ENCODE data around the gene LCORL.
"Not testable (repeated sequence)": the region's sequence is repeated elsewhere in the genome, so short reads cannot be mapped to it uniquely, and the experiment has no call there.

LCORL gene

DNA sequence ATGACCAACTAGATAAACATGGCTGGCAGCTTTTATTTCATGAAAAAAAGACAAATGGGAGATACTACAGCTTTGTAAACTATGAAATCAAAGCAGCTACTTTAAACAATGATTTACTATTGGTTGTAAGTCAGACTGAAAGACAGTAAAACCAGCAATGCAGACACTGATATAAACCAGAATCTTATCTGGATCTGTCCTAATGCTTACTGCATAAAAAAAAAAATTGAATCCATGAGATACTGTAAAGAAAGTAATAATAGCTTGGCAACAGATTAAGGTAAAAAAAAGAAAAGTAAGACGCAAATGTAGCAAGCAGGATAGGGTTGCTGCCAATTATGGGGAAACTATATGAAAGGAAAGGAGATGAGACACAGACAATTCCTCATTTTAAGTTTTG is 7.3 kb downstream of the LCORL start:
- DNase-seq: no peak

DNA sequence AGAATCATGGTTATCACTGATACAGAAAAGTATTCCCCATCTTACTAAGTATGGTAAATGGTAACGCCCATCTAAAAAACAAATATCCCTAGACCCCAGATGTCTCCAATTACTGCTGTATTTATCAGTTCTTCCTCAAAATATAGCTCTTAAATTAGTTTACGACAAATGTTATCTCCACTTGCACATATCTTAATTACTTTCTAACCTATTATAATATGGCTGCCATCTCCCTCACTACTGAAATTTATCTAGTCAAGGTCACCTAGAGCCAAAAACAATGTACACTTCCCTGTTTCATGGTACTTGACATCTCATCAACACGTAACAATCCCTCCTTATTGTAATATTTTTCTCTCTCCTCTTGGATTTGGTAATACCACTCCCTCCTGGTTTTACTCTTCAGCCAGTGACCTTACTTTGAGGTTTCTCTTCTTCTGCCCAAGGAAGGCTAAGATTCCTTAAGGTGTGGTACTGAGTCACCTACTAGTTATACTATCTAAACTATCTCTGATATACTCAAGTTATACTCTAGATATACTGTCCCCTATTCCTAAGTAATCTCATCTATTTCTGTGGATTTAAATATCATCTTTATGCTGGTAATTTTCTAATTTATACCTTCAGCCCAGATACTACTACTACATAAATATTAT is 8.6 kb downstream of the LCORL start:
- no peak for DNase-seq

DNA sequence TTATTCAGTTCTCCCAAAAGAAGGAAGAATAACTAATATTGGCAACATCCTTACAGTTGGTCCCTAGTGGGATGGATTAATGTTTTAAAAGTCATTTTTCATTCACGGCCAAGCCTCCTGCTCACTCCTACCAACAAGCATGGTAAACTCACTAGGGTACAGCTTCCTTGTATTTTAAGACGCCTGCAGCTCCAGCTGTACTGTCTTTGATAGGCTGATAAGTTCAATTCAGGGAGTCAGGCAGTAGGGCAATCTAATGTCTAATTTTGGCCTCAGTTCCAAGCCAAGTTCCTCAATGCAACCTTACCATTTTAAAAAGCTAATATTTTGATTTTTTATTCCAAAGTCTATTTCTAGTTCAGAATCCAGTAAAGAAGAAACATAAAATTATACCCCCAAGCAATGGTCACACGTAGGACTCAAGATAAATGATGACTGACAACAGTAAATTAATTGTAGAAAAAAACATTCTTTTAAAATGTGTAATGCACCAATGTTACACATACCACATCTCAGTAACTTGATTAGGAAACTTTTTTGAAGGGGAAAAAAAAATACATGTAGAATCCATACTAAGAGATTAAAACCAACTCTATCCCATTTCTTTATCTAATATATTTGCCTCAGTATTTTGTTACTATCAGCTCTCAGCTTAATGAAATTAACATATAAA is 9.3 kb downstream of the LCORL start:
- DNase-seq: no peak

DNA sequence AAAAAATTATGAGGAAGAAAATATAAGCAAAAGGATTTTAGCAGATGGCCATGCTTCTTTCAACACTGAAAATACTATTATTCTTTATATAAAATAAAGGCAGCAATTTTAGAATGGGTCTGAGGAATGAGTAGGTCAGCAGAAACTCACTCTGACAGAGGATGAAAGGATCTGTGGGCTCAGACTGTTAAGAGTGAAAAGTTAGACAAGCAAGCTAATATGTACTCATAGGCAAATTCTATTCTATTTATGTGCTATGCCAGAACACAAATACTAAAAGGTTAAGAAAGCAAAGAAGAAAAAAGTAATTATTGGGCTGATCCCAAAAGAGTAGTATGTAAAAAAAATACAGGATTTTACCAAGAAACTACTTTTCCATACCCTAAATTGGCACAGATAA is 13.9 kb downstream of the LCORL start:
- no peak for DNase-seq

DNA sequence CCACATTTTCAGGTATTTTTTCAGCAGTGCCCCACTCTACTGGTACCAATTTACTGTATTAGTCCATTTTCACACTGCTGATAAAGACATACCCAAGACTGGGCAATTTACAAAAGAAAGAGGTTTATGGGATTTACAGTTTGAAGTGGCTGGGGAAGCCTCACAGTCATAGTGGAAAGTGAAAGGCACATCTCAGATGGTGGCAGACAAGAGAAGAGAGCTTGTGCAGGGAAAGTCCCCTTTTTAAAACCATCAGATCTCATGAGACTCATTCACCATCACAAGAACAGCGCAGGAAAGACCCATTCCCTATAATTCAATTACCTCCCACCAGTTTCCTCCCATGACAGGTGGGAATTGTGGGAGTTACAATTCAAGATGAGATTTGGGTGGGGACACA is 15.1 kb downstream of the LCORL start:
- not testable (repeated sequence) for DNase-seq

DNA sequence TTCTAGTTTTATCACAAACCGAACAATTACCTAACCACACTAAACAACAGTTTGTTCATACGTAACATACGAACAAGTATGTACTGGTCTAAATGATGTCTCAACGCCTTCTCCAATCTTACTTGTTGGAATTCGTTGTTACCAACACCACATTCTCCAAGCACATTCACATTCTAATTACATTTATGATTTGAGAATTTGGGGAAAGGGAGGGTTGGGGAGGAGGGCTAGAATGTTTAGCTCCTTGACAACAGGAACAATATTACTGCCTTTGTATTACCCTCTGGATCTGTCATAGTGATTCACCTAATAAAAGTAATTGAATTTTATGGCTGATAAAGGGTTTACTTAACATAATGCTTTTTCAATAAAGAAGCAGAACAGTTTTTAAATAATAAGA is 24.4 kb downstream of the LCORL start:
- DNase-seq: no peak

DNA sequence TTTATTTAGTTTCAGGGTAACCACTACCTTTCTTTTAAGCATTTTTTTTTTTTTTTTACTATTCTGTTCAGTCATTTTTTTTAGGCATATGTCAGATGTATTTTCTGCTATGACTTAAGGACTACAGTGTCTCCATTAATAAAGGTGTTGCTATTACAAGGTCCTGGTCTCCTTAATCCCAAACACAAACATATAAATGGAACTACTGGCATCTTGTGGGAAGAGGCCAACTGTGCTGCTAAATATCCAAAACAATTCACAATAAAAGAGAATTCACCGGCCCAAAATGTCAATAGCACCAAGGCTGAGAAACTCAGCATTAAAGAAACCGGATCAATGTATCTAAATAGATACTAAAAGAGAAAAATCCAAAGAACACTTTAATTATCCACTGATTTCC is 26.4 kb downstream of the LCORL start:
- no peak for DNase-seq

DNA sequence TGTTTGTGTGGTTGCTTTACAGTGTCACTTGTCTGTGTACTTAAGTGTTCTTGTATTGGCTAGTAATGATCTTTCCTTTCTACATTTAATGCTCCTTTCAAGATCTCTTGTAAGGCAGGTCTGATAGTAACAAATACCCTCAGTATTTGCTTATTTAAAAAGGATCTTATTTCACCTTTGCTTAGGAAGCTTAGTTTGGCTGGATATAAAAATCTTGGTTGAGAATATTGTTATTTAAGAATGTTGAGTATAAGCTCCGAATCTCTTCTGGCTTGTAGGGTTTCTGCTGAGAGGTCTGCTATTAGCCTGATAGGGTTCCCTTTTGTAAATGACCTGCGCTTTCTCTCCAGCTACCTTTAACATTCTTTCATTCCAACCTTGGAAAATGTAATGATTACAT is 35.7 kb downstream of the LCORL start:
- no peak for DNase-seq

DNA sequence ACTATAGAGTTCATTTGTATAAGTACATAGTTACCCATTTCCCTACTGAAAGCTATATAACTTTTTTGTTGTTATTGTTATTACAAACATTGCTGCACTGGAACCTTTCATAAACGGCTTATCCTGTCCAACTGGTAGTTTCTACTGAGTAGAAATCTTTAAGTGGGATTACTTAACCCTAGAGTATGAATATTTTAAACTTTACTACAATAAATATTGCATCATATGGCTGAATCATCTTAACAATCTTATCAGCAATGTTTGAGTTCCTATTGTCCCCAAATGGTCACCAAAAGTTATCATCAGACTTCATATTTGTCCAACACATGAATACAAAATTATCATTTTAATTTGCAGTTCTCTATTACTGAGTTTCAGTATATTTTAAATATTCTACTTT is 40.5 kb downstream of the LCORL start:
- no peak for DNase-seq

DNA sequence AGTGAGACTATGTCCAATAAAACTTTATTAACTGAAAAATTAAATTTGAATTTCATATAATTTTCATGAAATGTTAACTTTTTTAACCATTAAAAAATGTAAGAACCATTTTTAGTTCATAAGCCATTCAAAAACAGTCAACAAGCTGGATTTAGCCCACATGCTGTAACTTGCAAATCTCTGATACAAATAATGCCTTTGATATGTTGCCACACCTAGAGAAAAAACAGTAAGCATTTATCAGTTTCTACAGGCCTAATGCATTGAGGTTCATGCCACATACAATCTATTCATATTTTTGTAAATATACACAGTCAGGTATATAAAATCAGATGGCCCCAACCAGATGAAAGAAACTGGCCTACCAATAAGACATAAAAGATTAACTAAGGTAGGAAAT is 52.8 kb downstream of the LCORL start:
- DNase-seq: no peak

DNA sequence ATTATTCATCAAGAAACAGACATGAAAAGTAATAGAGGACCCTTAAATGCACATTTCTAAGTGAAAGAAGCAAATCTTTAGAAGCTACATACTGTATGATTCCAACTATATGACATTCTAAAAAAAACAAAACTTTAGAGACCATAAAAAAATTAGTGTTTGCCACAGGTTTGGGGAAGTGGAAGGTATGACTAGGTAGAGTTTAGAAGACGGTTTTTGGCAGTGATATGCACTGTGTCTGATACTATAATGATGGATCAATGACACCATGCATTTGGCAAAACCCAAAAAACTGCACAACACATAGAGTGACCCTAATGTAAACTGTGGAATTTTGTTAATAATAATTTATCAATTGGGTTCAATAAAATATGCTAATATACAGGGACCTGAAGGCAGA is 54.5 kb downstream of the LCORL start:
- DNase-seq: no peak

DNA sequence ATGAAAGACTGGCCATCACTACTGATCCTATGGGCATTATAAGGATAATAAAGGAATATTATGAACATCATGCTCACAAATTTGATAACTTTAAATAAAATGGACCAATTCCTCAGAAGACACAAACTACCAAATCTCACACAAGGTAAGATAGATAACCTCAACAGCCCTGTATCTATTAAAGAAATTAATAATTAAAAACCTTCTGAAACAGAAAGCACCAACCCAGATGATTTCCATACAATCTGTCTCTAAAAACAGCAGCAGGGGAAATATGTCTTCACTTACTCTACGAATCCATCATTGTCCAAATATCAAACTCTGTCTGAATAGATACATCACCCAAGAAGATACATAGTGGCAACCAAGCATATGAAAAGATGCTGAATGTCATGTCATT is 55.2 kb downstream of the LCORL start:
- no peak for DNase-seq

DNA sequence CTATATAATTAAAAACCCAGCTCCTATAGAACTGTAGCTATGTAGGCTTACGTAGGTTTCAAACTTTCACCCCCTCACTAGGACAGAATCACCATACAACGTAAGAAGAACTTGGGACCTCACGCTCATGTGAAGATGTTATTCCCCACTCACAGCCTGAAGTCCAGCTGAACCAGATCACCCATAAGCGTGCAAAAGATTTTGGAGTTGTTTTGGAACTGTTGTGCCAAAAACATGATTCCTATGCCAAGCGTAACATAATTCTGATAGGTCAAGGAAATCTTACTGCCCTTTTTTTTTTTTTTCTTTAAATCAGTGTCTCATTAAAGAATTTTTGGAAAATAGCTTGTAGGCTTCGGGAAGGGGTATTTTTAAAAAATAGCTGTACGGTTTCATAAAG is 57.0 kb downstream of the LCORL start:
- DNase-seq: no peak

DNA sequence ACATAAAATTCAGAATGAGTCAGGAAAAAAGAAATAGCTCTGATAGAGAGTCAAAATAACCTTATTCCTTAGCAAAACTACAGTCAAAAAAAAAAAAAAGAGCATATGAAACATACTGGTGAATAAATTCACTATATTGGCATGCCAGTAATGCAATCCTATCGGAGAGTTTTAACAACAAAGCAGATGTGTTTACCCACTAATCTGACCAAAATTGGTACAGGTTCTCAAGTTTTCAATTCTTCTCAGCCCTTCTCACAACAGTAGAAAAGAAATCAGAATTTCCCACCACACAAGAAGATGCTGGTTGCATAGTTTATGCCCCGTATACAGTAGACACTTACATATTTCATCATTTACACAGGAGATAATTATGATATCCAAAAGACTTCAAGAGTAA is 59.4 kb downstream of the LCORL start:
- DNase-seq: no peak

DNA sequence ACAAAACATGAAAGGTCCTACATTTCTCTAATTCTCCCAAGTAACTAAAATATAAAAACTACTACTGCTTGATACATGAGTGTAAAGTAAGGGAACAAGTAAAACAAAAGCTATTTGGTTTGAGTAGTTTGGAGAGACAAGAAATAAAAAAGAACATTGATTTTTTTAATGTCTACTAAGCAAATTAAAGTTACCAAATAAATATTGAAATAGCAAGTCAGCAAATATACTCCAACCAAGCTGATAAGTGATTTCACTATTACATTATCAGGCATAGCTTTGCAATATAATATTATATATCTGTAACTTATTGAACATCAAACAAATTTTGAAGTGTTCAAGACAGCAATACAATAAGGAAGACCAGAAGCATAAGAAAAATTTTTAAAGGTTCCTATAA is 60.3 kb downstream of the LCORL start:
- no peak for DNase-seq

DNA sequence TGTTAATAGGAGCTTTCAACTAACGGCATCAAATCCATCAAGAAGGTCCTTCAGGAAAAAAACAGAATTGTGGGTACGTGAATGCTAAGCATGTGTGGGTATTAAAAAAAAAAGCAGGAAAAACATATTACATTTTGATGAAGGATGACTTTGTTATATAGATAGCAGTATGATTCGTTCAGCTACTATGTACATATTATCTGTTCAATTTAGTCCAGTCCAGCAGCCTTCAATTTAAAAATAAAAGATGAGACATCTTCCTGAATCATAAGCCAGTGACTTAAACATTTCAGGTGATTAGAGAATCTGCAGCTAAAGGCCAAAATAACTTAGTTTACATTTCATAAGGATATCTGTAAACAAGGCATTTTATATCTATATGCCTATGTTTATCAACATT is 63.4 kb downstream of the LCORL start:
- no peak for DNase-seq

DNA sequence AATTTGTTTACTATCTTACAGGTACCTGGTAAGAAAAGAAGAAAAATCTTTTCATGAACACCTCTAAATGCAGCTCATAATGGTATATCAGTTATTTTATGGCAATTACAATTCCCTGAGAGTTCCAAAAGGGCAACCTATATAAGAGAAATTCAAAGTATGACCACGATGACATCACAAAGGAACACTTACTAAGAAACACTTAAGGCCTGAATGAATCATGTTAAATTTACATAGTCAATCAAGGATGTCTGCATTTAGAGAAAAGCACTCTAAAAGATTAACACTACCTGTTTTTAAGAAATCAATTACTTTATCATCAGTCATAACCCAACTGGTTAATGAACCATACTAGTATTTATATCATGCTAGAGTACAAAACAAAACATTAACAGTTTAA is 63.9 kb downstream of the LCORL start:
- no peak for DNase-seq

DNA sequence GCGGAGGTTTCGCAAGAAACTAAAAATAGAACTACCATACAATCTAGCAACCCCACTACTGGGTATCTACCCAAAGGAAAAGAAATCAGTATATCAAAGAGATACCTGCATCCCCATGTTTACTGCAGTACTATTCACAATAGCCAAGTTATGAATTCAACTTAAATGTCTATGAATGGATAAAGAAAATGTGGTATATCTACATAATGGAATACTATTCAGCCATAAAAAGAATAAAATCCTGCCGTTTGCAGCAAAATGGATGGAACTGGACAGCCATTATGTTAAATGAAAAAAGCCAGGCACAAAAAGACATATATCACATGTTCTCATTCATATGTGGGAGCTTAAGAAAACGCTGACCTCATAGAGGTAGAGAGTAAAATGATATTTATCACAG is 65.3 kb downstream of the LCORL start:
- DNase-seq: no peak

DNA sequence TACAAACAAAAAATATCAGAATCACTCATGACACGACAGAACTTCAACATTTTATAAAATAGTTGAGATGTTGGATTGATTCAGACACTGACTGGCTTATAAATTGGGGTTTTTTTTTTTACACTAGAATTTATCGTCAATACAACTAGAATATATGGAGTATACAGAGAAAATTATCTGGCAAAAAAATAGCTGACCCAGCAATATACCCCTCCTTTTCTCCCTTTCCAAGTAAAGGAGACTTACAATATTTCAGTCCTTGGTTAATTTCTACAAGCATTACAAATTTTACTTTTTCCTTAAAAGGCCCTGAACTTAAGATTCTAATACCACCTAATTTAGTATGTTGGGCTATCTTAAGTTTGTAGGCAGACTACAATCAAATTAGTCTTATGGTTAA is 76.3 kb downstream of the LCORL start:
- no peak for DNase-seq

DNA sequence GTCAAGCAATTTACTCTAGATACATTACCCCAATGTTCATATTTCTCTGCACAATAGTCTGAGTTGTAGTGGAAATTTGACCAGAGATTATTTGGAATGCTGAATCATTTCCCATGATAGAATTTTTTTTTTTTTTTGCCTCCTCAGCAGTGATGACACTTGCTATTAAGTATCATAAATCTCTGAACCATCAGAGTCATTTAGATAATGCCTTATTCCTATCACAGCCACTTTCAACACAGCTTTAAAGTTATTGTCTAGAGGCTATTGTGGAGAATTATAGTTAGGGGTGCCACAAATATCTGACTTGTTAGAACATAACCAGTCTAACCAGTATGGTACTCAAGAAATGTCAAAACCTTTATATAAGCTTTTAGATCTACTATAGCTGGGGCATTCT is 79.8 kb downstream of the LCORL start:
- DNase-seq: no peak

DNA sequence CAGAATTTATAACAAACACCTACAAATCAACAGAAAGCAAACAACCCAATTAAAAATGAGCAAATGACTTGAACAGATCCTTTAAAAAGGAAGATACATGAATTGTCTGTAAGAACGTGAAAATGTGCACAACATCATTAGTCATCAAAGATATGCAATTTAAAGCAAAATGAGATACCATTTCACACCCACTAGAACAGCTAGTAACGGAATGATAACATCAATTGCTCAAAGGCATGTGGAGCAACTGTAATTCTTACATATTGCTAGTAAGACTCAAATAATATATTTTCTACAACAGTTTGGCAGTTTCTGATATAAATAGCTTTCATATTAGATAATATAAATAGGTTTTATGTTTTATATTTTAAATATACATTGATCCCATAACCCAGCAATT is 82.5 kb downstream of the LCORL start:
- no peak for DNase-seq

DNA sequence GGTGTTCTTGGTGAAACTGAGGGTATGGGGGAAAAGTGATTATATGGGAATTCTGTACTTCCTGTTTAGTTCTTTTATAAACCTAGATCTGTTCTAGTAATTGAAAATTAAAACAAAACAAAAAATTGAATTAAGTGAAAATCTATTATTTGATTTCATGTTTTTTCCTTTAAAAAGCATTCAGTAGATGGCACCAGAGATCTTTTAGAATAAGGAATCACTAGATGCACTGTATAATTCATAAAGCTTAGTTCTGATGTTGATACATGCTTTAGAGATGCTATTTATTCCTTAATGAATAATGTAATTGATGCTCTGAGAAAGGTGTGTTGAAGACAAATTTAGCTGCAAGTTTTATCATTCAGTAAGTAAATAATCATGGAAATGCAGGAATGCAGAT is 87.3 kb downstream of the LCORL start:
- DNase-seq: no peak

DNA sequence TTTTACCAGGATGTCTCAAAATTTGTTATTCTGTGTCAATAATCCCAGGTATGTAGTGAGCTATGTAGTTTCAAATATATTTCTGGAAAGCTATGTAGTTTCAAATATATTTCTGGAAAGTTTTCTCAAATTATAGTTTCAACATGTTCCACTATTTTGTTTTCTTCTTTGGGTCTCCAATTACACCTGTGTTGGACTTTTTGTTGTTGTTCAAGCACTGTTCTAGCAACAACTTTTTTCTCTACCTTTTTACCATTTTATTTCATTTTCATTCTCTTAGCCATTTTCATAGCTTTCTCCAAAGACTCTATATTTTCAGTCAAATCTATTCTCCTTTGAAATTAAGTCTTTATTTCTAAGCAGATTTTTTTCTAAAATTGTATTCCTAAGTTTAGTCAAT is 88.4 kb downstream of the LCORL start:
- DNase-seq: no peak

DNA sequence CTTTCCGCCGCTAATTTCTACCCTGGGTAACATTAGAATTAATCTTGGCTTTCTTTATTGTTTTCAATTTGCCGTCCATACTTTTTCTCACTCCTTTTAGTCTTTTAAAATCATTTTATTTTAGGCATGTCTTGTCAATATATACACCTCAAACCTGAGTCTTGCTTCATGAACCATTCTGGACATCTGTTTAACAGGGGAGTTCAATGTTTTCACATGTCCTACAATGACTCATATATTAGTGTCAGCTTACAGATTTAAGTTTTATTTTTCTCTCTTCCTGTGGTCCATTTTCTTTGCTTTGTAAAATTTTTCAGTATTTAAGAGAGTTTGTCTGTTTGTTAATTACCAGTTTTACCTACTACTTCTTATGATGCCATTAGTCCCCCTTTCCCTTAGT is 89.5 kb downstream of the LCORL start:
- DNase-seq: no peak

DNA sequence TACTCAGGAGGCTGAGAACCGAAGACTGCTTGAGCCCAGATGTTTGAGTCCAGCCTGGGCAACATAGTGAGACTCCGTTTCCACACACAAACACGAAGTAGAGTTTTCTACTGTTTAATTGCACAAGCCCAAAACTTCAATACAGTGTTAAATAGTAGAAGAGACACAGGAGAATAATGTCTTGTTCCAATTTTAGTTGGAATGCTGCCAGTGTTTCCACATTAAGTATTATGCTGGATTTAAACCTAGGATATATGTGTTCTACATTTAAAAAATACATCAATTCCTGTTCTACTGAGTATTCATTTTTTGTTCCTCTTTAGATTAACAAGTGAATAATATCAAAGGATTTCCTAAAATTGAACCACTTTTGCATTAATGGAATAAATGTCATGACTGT is 91.3 kb downstream of the LCORL start:
- DNase-seq: no peak
